Measurements from ENCODE around the gene ADAMTS15.

Gene ADAMTS15

GRCh38 chr11:130476922-130477491 is 28.6 kb downstream of the ADAMTS15 start:
- no peak for DNase-seq (ENCODE audit: low read depth)
- H3K4me3 ChIP-seq (ENCODE audit: low read depth, low read length): no peak overlapping the region
- TF ChIP-seq MAX (IDR thresholded peaks at IDR 0.05; ENCODE audit: low read depth, low read length): no peak

GRCh38 chr11:130477586-130478203 is 29.2 kb downstream of the ADAMTS15 start:
- no peak overlapping the region for H3K4me3 ChIP-seq (ENCODE audit: low read depth, low read length)
- TF ChIP-seq POLR2A (IDR thresholded peaks at IDR 0.05; ENCODE audit: extremely low read depth, insufficient read length) (no peak), MYC (IDR thresholded peaks at IDR 0.05; ENCODE audit: low read depth, low read length) (no peak), CTCF (IDR thresholded peaks at IDR 0.05; ENCODE audit: low read depth, low read length) (no peak), MAX (IDR thresholded peaks at IDR 0.05; ENCODE audit: low read depth, low read length) (no peak)
- no peak for DNase-seq (ENCODE audit: low read depth)

GRCh38 chr11:130478204-130478701 is 29.8 kb downstream of the ADAMTS15 start:
- DNase-seq (ENCODE audit: low read depth): no peak

GRCh38 chr11:130478881-130479280 is 30.4 kb downstream of the ADAMTS15 start:
- TF ChIP-seq POLR2A (IDR thresholded peaks at IDR 0.05; ENCODE audit: extremely low read depth, insufficient read length) (no peak), MAX (IDR thresholded peaks at IDR 0.05; ENCODE audit: low read depth, low read length) (no peak), MYC (IDR thresholded peaks at IDR 0.05; ENCODE audit: low read depth, low read length) (no peak), CTCF (IDR thresholded peaks at IDR 0.05; ENCODE audit: low read depth, low read length) (no peak)
- H3K4me3 ChIP-seq (ENCODE audit: low read depth, low read length): no peak overlapping the region
- no peak for DNase-seq (ENCODE audit: low read depth)

More at GRCh38 chr11:130478204-130478701, 29.8 kb downstream of the ADAMTS15 start:
- no peak for TF ChIP-seq MAX (IDR thresholded peaks at IDR 0.05; ENCODE audit: low read depth, low read length)
- no peak for TF ChIP-seq MYC (IDR thresholded peaks at IDR 0.05; ENCODE audit: low read depth, low read length)
- TF ChIP-seq POLR2A (IDR thresholded peaks at IDR 0.05; ENCODE audit: extremely low read depth, insufficient read length): no peak
- no peak for TF ChIP-seq CTCF (IDR thresholded peaks at IDR 0.05; ENCODE audit: low read depth, low read length)
- H3K4me3 ChIP-seq (ENCODE audit: low read depth, low read length): no peak overlapping the region

GRCh38 chr11:130480186-130480585 is 31.7 kb downstream of the ADAMTS15 start:
- no peak overlapping the region for H3K4me3 ChIP-seq (ENCODE audit: low read depth, low read length)
- no peak for DNase-seq (ENCODE audit: low read depth)
- no peak for TF ChIP-seq POLR2A (IDR thresholded peaks at IDR 0.05; ENCODE audit: extremely low read depth, insufficient read length)
- no peak for TF ChIP-seq CTCF (IDR thresholded peaks at IDR 0.05; ENCODE audit: low read depth, low read length)
- no peak for TF ChIP-seq MYC (IDR thresholded peaks at IDR 0.05; ENCODE audit: low read depth, low read length)
- TF ChIP-seq MAX (IDR thresholded peaks at IDR 0.05; ENCODE audit: low read depth, low read length): no peak

GRCh38 chr11:130480711-130481140 is 32.3 kb downstream of the ADAMTS15 start:
- H3K4me3 ChIP-seq (ENCODE audit: low read depth, low read length): no peak overlapping the region
- TF ChIP-seq POLR2A (IDR thresholded peaks at IDR 0.05; ENCODE audit: extremely low read depth, insufficient read length) (no peak), MAX (IDR thresholded peaks at IDR 0.05; ENCODE audit: low read depth, low read length) (no peak), CTCF (IDR thresholded peaks at IDR 0.05; ENCODE audit: low read depth, low read length) (no peak), MYC (IDR thresholded peaks at IDR 0.05; ENCODE audit: low read depth, low read length) (no peak)
- no peak for DNase-seq (ENCODE audit: low read depth)

Measured in NB4 (cell line).